Measurements from ENCODE around the gene SMAD5.

SMAD5 gene

DNA sequence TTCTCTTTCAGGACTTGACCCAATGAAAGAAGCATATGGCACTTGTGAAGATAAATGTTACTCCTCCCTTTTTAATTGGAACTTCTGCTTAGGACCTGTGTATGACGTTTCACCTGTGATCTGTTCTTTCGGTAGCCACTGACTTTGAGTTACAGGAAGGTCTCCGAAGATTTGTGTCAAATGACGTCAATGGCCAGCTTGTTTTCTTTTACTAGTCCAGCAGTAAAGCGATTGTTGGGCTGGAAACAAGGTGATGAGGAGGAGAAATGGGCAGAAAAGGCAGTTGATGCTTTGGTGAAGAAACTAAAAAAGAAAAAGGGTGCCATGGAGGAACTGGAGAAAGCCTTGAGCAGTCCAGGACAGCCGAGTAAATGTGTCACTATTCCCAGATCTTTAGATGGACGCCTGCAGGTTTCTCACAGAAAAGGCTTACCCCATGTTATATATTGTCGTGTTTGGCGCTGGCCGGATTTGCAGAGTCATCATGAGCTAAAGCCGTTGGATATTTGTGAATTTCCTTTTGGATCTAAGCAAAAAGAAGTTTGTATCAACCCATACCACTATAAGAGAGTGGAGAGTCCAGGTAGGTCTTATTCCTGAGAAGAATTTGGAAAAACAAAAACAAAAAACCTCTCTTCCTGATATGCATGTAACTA is 21.1 kb downstream of the SMAD5 start:
- in situ Hi-C loops (cut with MboI; ENCODE audit: low sequenced_read_pairs) = no loop called here

DNA sequence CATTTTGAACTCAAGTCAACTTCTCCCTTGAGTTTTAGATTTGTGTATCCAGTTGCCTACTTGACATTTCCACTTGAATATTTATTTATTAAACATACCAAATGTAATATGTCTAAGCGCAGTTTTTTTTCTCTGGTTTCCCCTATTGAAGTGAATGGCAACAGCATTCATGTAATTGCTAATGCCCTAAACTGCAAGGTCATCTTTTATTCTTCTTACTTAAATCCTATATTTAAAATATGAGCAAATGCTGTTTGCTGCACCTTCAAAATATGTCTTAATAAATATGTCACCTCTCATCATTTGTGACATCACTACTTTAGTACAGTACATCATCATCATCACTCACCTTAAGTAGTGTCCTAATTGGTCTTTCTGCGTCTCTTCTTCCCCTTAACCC is 22.4 kb downstream of the SMAD5 start:
- in situ Hi-C loops (cut with MboI; ENCODE audit: low sequenced_read_pairs) = no loop called here

DNA sequence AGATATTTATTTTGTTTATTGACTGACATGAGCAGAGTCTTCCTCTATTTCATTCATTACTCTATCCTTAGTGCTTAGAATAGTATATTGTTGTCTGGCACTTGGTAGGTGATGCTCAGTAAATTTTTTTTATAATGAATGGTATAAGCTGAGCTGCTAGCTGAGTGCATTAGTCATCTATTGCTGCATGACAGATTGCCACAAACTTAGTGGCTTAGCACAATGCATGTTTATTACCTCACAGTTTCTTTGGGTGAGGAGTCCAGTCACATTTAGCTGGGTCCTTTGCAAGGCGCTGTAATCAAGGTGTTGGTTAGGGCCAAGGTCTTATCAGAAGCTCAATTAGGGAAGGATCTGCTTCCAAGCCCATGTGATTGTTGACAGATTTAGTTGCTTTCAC is 23.1 kb downstream of the SMAD5 start:
- in situ Hi-C loops (cut with MboI; ENCODE audit: low sequenced_read_pairs) = no loop called here

DNA sequence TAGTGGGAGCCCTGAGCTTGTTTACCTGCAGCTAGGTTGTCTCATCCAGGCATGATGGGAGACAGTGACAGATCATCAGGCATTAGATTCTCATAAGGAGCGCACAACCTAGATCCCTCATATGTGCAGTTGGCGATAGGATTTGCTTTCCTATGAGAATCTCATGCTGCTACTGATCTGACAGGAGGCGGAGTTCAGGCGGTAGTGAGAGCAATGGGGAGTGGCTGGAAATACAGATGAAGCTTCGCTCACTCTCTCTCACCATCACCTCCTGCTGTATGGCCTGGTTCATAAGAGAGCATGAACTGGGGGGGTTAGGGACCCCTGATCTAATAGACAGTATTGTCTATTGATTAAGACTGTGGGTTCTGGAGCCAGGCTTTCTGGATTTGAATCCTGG is 24.9 kb downstream of the SMAD5 start:
- in situ Hi-C loops (cut with MboI; ENCODE audit: low sequenced_read_pairs) = no loop called here

DNA sequence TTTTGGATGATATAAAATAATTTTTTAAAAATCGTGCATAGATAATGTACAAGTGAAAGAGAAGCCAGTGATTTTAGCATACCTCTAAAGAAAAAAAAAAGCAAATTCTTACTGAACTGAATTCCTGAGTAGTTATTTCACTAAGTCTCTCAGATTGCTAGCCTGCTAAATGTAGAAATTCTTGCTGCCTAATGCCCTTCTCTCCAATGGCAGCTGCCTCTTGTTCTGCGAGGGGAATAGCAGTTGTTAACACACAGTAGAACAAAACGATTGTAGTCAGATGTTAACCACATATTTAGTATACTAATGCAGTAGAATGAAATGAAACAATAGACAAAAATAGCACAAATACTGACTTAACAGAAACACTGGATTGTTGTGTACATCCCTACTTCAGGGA is 26.8 kb downstream of the SMAD5 start:
- in situ Hi-C loops (cut with MboI; ENCODE audit: low sequenced_read_pairs) = no loop called here

DNA sequence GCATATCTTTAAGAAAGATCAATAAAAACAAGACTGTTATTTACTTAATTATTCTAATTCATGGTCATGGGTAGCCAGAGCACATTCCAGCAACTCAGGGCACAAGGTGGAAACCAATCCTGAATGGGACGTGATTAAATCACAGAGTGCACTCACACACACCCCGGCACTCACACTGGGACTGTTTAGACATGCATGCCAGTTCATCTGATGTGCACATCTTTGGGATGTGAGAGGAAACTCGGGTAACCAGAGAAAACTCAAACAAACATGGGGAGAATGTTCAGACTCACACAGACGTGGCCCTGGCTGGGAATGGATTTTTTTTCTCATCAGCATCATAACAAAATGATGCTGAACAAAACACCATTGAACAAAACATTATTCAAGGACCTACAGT is 29.4 kb downstream of the SMAD5 start:
- in situ Hi-C loops (cut with MboI; ENCODE audit: low sequenced_read_pairs) = no loop called here

DNA sequence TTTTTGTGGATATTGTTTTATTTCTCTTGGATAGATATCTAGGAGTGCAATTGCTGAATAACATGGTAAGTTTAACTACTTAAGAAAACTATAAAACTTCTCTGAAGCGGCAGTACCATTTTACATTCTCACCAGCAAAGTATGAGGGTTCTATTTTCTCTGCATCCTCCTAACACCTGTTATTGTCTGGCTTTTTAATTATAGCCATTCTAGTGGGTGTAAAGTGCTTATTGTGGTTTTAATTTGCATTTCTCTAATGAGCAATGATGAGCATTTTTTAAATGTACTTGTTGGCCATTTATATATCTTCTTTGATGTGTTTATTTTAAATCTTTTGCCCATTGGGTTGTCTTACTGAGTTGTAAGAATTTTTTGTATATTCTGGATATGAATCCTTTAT is 31.6 kb downstream of the SMAD5 start:
- in situ Hi-C loops (cut with MboI; ENCODE audit: low sequenced_read_pairs) = no loop called here

DNA sequence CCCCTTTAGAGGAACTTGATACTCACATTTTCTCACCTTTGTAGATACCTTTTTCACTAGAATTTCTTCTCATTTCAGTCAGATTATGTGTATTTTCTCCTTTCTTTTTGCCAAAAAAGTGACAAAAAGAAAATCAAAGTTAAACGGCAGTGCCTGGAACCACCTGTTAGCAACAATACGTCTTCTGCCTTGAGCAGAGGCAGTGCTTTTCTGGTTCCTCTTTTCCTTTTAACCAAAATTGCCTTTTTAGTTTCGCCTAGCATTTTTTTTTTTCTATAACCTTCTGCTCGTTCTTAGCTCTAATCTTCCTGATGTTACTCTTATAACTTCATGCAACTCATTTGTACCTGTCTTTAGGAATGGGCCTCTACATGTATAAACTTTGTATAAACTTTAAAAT is 34.3 kb downstream of the SMAD5 start:
- in situ Hi-C loops (cut with MboI; ENCODE audit: low sequenced_read_pairs) = no loop called here

DNA sequence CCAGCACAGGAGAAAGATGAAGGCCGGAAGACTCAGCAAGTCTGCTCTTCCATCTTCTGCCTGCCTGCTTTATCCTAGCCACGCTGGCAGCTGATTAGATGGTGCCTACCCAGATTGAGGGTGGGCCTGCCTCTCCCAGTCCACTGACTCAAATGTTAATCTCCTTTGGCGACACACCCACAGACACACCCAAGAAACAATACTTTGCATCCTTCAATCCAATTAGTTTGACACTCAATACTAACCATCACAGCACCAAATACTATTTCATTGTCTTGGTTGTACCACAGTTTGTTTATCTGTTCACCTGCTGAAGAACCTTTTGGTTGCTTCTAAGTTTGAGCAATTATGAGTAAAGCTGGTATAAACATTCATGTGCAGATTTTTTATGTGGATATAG is 36.6 kb downstream of the SMAD5 start:
- in situ Hi-C loops (cut with MboI; ENCODE audit: low sequenced_read_pairs) = no loop called here

DNA sequence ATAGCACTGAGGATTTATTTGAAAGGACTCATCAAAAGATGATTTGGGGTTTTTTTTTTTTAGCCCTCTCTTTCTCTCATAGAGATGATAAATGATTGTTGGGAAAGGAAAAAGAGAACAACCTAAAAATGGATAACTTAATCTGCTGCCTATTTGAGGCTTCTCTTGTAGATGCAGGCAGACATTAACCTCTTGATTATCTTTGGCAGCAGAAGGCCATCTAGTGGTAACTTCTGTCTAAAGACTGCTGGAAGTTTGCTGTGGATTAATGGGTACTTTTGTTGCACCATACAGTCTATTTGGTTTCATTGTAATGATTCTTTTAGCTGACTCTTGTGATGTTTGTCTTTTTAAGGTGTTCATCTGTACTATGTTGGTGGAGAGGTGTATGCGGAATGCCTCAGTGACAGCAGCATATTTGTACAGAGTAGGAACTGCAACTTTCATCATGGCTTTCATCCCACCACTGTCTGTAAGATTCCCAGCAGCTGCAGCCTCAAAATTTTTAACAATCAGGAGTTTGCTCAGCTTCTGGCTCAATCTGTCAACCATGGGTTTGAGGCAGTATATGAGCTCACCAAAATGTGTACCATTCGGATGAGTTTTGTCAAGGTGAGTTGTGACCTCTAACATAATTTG is 41.5 kb downstream of the SMAD5 start:
- in situ Hi-C loops (cut with MboI; ENCODE audit: low sequenced_read_pairs) = no loop called here

DNA sequence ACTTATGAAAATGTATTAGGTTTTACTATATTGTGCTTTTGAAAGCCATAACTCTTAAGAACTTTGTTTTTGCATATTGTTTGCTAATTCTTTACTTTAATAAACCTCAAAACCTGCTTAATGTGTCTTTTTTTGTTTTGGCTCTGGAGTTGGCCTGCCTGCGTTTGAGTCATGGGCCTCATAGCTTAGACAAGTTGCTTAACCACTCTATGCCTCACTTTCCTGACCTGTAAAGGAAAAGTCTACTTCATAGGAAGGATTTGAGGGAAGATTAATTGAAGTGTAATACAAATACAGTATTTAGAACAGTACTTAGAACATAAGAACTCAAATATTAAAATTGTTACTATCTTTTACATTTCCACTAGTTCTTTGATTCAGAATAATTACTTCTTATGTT is 50.0 kb downstream of the SMAD5 start:
- in situ Hi-C loops (cut with MboI; ENCODE audit: low sequenced_read_pairs) = no loop called here

DNA sequence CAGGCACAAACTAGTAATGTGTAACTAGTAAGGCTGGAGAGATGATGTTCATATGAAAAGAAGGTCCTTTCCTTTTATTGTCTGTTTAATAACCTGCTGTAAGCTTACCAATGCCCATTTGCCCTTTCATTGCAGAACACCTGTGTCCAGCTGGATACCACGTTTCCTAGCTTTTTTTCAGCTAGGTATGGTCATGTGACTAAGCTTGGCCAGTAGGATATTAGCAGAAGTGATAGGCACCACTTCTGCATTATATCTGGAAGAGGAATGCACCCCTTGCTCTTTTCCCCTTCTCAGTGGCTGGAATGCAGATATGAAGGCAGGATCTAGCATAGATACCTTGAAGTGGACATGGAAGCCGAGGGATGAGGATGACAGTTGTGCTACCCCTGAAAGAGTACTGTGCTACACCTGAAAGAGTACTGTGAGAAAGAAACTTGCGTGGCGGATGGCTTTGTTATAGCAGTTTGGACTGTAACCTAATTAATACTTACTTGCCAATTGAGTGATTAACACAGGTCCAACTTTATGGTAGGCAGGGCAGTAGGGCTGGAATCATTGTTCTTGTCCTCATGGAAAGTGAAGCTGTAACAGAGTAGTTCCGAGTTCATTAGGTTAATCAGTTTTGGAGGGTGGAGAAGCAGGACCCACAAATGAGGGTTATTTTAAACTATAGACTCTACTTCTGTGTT is 53.5 kb downstream of the SMAD5 start:
- in situ Hi-C loops (cut with MboI; ENCODE audit: low sequenced_read_pairs) = no loop called here

DNA sequence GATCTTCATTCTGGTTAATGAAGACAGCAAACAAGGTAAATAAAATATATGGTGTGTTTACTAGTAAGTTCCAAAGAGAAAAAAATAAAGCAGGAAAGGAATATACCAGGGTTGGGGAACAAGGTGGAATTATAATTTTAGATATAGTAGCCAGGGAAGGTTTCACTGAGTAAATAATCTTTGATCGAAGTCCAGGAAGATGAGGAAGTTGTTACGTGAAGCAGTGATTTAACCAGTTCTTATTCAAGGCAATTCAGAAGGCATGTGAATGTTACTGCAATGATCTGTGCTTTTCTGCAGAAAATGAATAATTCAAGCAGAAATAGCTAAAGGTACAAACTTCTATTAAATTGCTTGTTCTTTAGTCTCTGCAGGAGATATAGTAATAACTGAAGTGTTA is 54.2 kb downstream of the SMAD5 start:
- in situ Hi-C loops (cut with MboI; ENCODE audit: low sequenced_read_pairs) = no loop called here

DNA sequence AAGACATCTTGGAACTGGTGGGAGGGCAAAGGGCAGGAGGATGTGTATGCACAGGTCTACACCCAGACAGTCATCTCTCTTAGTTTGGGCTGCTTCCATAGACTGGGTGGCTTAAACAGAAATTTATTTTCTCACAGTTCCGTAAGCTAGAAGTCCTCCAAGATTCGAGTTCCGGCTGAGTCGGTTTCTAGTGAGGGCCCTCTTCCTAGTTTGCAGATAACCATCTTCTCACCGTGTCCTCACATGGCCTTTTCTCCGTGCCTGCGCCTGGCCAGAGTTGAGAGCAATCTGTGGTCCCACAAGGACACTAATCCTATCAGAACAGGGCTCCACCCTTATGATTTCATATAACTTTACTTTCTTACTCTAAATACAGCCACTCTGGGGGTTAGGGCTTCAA is 56.2 kb downstream of the SMAD5 start:
- in situ Hi-C loops (cut with MboI; ENCODE audit: low sequenced_read_pairs) = no loop called here

DNA sequence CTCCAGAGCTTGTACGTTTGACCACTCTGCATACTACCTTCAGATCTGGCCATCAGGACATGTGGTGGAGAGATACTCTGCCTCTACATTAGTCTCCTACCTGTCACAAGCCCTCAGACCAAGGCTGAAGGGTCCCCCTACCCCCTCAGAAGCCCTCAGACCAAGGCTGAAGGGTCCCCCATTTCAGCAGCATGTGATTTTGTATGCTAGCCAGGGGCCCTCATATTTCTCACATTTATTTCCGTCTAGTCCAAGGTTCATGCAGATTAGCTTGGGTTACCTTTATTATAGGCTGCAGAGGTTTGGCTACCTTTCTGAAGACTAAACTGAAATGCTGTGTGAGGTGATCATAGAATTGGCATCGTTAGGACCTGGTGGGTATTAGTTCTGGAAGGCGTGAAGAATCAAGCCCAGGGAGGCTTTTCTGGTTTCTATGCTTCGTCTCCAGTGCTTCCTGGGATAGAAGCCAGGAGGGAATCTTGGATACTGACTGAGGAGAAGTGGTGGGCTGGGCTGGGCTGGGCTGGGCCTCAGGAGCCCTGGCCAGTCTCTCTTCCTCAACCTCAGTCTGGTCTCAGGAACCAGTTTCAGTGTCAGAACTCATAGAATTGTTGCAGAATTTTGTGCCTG is 57.6 kb downstream of the SMAD5 start:
- in situ Hi-C loops (cut with MboI; ENCODE audit: low sequenced_read_pairs) = no loop called here

DNA sequence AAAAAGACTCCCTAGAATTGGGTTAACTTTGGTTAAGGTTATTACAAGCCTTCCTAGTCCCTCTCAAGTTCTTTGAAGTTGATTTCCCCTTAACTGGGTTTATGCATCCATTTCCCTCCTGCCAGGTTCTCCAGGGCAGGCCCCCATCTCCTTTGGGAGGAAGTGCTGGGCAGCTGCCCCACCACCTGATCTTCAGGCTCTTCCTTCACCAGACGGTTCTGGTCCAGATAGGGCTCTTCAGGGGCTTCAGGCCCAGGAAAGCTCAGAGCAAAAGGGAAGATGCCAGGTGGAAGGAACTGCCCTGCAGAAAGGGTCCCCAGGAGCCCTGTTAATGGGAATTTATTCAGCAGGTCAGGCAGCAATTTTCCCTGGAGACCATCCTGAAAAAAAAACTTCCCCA is 58.3 kb downstream of the SMAD5 start:
- in situ Hi-C loops (cut with MboI; ENCODE audit: low sequenced_read_pairs) = no loop called here

DNA sequence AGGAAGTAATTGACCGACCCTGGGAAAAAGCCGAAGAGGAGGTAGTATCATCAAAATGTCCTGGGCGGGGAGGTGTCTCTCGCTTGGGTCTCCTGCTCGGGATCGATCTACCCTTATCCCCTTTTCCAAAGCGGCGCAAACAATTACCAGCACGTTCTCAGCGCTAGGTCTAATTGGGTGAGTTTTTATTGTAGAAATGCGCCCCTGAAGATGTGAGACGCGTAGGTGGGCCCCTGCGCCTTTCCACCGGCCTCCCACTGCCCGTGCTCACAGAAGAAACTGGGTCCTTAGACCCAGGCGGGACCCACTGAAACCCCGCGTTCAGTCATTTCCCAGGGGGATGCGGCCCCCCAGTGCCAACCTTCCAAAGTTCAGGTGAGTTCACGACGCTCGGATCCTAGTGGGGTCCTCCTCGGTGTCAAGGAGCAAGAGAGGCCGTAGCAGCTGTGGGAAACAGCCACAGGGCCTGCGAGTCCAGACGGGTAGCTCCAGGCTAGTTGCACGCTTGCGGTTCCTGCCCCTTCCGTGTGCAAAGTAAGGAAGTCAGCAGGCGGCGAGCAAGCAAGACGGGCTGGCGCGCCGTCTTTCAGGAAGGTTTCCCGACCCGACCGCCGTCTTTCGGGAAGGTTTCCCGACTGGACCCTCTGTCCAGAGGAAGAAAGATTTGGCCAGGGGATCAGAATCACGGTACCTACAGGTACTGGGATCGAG is 58.8 kb downstream of the SMAD5 start:
- in situ Hi-C loops (cut with MboI; ENCODE audit: low sequenced_read_pairs) = no loop called here

DNA sequence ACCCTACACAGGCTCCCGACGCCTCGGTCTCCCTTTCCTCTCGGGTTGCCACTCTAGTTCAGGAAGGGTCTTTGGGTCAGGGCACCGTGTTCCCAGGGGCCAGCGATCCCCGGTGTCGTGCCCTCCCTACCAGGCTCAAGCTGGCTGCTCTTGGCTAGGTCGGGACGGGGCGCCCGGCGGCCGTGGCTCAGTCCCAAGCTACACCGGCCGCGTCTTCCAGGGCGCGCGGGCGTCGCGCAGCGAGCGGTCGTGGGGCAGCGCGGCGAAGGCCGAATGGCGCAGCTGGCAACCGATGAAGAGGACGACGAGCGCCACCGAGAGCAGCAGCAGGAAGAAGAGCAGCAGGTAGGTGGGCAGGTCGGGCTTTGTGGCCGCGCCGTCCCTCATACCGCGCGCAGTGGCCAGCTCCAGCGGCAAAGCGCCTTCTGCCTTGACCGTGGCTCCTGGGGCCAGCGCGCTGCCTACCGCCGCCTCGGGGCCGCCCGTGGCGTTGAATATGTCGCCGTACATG is 59.4 kb downstream of the SMAD5 start:
- in situ Hi-C loops (cut with MboI; ENCODE audit: low sequenced_read_pairs) = no loop called here

DNA sequence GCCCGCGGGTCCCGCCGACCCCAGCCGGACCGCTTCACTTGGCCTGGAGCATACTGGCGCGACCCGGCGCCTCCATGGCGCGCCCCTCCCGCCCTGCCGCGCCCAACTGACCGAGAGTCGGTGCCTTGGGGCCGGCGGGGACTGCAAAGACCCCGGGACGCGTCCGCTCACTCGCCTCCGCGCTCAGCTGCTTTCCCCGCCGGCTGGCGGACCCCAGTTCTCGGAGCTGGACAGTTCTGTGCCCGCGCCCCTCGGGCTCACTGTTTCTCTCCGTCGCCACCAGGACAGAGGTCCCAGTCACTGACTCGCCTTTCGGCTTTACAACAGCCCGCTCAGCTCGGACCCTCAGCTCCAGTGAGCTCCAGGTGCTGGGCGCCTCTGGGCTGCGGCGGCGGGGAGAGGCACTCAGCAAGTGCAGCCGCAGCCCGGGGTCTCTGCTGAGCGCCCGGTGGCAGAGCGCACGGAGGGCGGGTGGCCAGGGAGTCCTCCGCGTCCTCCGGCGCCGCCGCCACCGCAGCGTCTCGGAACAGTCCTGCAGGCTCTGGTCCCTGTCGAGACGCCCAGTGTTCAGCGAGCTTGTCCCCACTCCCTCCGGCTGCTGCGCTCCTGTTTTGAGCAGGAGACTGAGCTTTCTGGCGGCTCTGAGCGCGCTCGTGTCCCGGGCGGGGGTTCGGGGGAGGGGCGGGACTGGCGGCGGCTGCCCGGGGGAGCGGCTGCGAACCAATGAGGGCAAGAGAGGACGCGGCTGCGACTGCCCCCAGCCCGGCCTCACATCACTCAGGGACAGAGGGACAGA is 60.1 kb downstream of the SMAD5 start, which contains the start of gene SMIM32:
SMIM32 (minus strand) TSS at position 637 of the 796 bp plus-strand sequence. CDS start 638 bp downstream, outside the sequence.
- in situ Hi-C loops (cut with MboI; ENCODE audit: low sequenced_read_pairs) = no loop called here

DNA sequence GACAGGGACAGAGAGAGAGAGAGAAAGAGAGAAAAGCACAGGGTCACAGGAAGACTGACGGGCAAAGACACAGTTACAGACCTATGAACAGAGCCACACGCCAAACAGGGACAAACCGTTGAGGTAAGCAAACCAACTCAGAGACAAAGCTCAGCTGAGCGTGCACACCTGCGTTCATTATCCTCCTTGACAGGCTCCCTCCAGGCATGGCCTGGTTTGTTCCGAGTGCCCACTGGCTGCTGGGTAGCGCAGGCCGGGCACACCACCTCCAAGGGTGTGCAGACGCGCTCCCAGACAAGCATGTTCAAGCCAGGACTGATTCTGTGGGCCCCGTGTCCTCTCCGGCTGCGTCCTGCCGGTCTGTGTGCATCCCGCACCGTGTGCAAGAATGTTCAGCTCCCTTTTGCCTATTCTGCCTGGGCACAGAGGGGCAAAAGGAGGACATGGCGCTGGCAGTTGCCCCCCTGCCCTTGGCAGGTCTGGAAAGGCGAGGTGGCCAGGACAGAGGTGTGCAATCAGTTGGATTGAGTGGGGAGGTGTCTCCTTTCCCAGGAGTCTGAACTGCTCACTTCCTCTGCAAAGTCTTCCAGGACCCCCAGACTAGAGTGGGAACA is 60.8 kb downstream of the SMAD5 start:
- in situ Hi-C loops (cut with MboI; ENCODE audit: low sequenced_read_pairs) = no loop called here

All from HL-60/S4 treated with retinoic acid at 250 ng/mL for 4 days and 3 days (cell line).